Right forelimb (tissue), 1 donor: ENCODE results near the gene ADCY2.

Experiments
- DNase-seq: peaks from one replicate; pipeline ENCODE4 v3.0.0-alpha.2; 2018

Gene ADCY2

GRCh38 chr5:7518947-7519560 lies 123.1 kb downstream of the ADCY2 start:
- DNase-seq, result no peak

DNA sequence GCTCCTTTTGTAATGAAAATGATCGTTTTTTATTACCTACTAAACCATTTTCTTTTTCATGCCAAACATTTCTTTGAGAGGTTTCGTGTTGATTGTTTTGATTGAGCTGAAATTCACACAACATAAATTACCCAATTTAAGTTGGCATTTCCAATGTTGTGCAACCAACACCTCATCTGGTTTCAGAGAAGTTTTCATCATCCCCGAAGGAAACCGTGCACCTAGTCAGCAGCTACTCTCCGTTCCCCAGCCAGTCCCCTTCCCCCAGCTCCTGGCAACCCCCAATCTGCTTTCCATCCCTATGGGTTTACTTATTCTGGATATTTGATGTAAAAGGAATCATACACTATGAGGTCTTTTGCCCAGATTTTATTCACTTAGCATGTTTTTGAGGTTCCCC lies 123.6 kb downstream of the ADCY2 start:
- no peak for DNase-seq

- no peak for DNase-seq
These were observed 133.9 kb downstream of the ADCY2 start for GRCh38 chr5:7529880-7530279.

- no peak for DNase-seq
These were observed 138.0 kb downstream of the ADCY2 start for GRCh38 chr5:7533941-7534340.

DNA sequence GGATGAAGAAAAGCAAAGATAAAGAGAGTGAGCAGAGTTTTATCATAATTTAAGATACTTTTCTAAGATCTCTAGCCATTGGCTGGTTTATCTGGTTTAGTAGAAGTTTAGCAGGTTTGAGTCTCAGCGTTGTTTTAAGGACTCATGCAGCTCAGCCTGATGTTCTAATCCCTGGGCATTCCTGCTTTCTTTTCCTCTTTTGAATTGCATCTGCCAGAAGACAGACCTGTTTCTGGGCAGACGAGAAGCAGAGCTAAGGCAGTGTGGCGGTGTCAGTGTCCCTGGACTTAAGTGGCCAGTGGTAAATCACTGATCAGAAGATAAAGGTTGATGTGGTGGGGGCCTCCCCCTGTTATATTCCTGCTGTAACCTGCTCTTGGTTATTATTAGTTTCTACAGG lies 138.6 kb downstream of the ADCY2 start:
- DNase-seq, result no peak

DNA sequence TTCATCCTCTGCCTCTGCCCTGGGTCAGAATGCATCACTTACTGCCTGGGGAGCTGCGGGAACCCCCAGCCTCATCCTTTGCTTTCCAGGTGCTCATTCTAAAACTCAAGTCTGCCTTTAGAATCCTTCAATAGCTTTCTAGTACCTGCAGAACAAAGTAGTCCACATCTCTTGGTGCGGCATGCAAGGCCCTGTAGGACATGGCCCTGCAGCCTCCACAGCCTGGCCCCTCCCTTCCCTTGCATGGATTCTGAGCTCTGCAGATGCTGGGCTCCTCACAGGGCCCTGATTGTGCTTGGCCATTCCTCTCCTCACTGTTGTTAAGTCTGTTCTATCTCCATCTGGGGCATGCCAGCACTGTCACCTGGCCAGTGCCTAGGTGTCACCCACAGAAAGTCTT lies 141.6 kb downstream of the ADCY2 start:
- DNase-seq, result no peak

DNA sequence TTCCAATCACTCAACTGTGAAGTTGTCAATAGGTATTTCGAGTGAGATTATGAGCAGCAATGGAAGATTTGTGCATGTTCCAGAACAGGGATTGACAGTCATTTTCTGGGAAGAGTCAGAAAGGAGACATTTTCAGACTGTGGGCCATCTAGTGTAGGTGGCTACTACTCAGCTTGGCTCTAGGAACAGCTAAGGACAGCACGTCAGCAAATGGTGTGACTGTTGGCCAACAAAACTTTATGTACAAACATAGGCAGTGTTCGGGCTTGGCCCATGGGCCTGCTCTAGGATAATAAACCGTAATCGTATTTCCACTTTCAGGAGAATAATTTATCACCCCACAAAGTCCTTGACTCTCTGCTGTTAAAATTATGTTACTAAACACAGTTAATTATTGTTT lies 143.6 kb downstream of the ADCY2 start:
- no peak for DNase-seq

- no peak for DNase-seq
These were observed 145.0 kb downstream of the ADCY2 start for GRCh38 chr5:7540736-7541485.

- no peak for DNase-seq
These were observed 146.0 kb downstream of the ADCY2 start for GRCh38 chr5:7541898-7542297.

DNA sequence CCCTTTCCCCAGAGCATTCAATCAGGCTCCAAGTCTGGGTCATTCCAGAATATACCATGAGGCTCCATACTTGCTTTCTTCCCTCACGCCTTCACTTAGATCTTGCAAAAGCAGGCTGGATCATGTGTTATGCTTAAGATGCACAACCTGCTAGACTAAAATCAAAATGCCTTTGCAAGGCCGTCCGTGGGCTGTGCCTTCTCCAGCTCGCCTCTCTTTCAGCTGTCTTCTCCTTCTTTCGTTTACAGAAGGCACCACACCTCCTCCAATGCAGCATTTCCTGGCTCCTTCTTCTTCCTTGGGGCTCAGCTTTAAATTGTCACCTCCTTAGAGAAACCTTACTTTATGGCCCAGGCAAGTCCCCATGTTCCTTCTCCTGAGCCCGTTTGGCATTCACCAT lies 150.6 kb downstream of the ADCY2 start:
- no peak for DNase-seq

- no peak for DNase-seq
These were observed 152.7 kb downstream of the ADCY2 start for GRCh38 chr5:7548596-7548995.

- no peak for DNase-seq
These were observed 169.6 kb downstream of the ADCY2 start for GRCh38 chr5:7565559-7565958.

GRCh38 chr5:7576023-7576715 lies 180.2 kb downstream of the ADCY2 start:
- peak; percentile 55 for DNase-seq

GRCh38 chr5:7577381-7577780 lies 181.4 kb downstream of the ADCY2 start:
- no peak for DNase-seq

DNA sequence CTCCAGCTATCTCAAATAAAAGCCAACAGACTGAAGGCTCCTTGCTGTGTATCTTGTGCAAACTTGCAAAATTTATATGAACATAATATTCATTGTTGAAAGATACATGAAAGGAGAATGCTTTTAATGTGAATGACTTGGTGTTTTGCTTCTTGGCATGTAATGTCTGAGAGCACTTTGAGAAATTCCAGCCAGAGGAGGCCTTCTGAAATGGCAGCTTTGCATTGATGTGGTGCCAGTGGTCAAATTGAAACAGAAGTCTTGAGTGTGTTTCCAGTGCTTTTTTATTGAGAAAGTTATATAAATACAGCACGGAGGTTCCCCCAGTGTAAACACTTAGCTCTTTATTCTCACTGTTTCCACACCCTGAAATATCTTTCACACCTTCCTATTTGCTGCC lies 182.1 kb downstream of the ADCY2 start:
- DNase-seq, result no peak

GRCh38 chr5:7584749-7585148 lies 188.8 kb downstream of the ADCY2 start:
- DNase-seq, result no peak

GRCh38 chr5:7585807-7586206 lies 189.9 kb downstream of the ADCY2 start:
- no peak for DNase-seq

DNA sequence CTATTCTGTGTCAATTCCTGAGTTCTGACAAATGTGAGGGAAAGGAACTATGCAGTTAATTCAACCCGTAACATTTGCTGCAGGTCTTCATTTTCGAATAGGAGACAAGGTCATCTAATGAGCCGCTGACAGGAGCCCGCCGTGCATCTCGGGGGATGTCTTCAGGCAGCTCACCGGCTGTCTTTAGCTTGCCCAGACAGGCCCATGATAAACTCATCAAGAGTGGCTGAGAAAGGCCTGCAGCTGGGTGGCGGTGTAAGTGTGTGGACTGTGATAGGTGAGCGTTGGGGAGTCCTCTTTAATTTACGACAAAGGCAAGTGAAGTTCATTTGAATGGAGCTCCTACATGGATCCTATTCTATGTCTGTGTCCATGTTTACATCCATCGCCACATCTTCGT lies 190.5 kb downstream of the ADCY2 start:
- no peak for DNase-seq

- DNase-seq, result no peak
These were observed 193.9 kb downstream of the ADCY2 start for GRCh38 chr5:7589800-7590199.

DNA sequence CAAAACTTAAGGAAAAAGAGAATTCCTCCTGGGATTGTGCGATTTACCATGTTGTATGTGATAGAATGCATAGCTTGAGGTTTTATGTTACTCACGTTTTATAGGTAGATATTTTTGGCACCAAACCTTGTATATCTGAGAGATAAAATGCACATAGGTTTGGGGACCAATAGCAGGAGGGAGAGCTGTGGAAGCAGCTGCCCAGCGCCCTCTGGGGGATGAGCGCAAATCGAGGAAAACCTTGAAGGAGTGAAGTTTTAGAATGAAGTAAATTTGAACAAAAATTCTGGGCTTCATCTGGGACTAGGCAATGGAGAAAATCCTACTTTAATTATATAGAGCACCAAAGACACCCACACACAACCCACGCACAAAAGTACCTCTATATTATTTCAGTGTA lies 197.0 kb downstream of the ADCY2 start:
- no peak for DNase-seq

- peak; percentile 67 for DNase-seq
These were observed 201.2 kb downstream of the ADCY2 start for GRCh38 chr5:7597059-7597642.

DNA sequence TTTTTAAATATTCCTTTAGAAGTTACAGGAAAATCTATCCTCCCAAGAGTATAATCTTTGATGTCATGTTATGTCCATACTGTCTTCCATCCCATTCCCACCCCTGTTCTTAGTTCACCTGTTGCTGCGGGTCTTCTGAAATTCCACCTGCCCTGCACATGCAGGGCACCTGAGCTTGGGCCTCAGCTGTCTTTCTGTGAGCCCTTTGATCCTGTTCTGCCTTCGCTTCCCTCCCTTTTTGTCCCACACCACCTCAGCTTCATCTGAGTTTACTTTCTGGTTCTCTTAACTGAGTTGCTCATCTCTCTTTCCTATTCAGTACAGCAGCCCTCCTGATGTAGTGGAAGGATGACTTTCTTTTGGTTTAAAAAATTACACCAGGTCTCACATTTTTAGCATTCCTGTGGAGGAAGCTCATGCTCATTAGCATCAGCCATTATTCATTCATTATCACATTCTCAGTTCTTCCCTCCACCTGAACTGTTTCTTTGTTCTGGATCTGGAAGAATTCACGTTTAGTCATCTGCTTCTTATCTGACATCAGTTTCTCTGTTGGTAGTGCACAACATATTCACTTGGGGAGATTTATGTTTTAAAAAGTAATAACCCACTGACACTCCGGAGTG lies 211.0 kb downstream of the ADCY2 start:
- DNase-seq, result no peak

GRCh38 chr5:7608772-7609171 lies 212.8 kb downstream of the ADCY2 start:
- DNase-seq, result no peak
